GM20000 (cell line): ENCODE data around the gene SPRY4.

Experiments
- DNase-seq: peaks from one replicate; pipeline ENCODE4 v3.0.0; 2012; ENCODE audit warnings: low spot score
- TF ChIP-seq, protein P1 (sequence below): IDR thresholded peaks from 2 replicates; pipeline ENCODE4 v1.5.1; 2012; ENCODE audit warnings: mild to moderate bottlenecking, control low read depth; ENCODE audit errors: extremely low read depth, missing control alignments

SPRY4 gene

GRCh38 chr5:142290577-142291299 is 34.1 kb downstream of the SPRY4 start:
- DNase-seq = no peak

DNA sequence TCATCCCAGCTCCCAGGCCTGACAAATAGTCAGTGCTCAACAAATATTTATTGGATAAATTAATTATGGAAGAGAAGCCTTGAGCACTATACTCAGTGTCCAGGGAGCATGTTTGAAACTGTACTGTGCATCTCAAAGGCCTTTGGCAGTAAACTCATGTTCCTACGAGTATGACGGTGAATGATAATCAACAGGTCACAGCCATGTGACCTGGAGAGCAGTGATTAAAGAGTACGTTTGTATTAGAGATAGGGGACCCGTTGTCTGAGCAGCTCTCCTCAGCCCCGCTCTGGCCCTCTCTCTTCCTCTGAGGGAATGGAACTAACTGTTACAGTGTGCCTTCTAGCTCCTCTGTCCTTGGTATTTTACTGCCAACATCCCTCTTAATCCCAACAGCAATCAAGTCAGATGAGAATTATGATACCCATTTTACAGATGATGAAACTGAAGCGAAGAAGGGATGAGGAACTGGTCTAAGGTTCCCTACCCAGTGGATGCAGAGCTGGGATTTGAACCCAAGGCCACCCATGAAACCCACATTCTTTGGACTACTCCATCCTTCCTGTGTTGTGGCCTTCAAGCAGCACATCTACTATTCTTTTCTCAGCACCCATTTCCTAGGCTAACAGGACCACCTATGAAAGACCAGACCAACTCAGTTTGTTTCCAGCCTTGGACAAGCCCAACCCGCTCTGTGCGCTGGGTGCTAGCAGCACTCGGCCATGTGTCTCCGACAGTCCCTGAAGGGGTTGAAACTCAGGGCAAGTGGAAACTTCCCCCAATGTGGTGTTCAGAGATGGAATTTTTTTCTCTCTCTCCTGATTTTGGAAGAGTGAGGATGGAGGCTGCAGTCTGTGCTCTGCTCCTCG is 34.9 kb downstream of the SPRY4 start:
- DNase-seq = no peak
- TF ChIP-seq, protein P1, sequence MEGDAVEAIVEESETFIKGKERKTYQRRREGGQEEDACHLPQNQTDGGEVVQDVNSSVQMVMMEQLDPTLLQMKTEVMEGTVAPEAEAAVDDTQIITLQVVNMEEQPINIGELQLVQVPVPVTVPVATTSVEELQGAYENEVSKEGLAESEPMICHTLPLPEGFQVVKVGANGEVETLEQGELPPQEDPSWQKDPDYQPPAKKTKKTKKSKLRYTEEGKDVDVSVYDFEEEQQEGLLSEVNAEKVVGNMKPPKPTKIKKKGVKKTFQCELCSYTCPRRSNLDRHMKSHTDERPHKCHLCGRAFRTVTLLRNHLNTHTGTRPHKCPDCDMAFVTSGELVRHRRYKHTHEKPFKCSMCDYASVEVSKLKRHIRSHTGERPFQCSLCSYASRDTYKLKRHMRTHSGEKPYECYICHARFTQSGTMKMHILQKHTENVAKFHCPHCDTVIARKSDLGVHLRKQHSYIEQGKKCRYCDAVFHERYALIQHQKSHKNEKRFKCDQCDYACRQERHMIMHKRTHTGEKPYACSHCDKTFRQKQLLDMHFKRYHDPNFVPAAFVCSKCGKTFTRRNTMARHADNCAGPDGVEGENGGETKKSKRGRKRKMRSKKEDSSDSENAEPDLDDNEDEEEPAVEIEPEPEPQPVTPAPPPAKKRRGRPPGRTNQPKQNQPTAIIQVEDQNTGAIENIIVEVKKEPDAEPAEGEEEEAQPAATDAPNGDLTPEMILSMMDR = no peak

More at GRCh38 chr5:142290577-142291299, 34.1 kb downstream of the SPRY4 start:
- TF ChIP-seq, protein P1 = no peak

GRCh38 chr5:142287973-142288313 is 36.9 kb downstream of the SPRY4 start:
- DNase-seq = peak; percentile 42
- TF ChIP-seq, protein P1 = no peak

- DNase-seq = no peak
- TF ChIP-seq, protein P1 = no peak
Observed at GRCh38 chr5:142287096-142287972, 37.5 kb downstream of the SPRY4 start.

- DNase-seq = no peak
- TF ChIP-seq, protein P1 = no peak
Observed at GRCh38 chr5:142286111-142286510, 38.7 kb downstream of the SPRY4 start.

- no peak for DNase-seq
- TF ChIP-seq, protein P1 = no peak
Observed at GRCh38 chr5:142283304-142283703, 41.5 kb downstream of the SPRY4 start.
